Measurements from ENCODE around the gene TMEM135.

DNA sequence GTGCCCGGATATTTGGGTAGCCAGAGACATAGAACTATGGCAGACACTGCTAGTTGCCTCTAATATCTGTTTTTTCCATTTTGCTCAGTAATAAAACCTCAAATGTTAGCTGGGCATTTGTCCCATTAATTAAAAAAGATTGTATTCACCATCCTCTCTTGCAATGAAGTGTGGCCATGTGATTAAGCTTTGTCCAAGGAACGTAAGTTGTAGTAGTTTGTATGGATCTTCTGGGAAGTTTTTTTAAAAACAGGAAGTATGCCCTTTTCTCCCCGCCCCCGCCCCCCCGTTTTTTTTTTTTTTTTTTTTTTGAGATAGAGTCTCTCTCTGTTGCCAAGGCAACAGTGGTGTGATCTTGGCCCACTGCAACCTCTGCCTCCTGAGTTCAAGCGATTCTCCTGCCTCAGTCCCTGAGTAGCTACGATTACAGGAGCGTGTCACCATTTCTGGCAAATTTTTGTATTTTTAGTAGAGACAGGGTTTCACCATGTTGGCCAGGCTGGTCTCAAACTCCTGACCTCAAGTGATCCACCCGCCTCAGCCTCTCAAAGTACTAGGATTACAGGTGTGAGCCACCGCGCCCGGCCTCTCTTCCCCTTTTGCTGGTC is 1.7 kb upstream of the TMEM135 start:
- TF ChIP-seq, protein P1, sequence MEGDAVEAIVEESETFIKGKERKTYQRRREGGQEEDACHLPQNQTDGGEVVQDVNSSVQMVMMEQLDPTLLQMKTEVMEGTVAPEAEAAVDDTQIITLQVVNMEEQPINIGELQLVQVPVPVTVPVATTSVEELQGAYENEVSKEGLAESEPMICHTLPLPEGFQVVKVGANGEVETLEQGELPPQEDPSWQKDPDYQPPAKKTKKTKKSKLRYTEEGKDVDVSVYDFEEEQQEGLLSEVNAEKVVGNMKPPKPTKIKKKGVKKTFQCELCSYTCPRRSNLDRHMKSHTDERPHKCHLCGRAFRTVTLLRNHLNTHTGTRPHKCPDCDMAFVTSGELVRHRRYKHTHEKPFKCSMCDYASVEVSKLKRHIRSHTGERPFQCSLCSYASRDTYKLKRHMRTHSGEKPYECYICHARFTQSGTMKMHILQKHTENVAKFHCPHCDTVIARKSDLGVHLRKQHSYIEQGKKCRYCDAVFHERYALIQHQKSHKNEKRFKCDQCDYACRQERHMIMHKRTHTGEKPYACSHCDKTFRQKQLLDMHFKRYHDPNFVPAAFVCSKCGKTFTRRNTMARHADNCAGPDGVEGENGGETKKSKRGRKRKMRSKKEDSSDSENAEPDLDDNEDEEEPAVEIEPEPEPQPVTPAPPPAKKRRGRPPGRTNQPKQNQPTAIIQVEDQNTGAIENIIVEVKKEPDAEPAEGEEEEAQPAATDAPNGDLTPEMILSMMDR (IDR thresholded peaks at IDR 0.05) = no peak
- TF ChIP-seq EZH2 (IDR thresholded peaks at IDR 0.05; ENCODE audit: borderline replicate concordance, insufficient read depth, low read depth, low read length, poor library complexity, severe bottlenecking) = no peak
